CD4-positive, alpha-beta T cell treated with Interleukin-6 at 100 ng/mL for 8 hours (primary cell): ENCODE data around the gene SPTLC2.

Experiments used
- DNase-seq: peaks from one replicate; pipeline ENCODE4 v3.0.0-alpha.2; 2020; ENCODE audit warnings: mixed read lengths, low spot score

The SPTLC2 gene

DNA sequence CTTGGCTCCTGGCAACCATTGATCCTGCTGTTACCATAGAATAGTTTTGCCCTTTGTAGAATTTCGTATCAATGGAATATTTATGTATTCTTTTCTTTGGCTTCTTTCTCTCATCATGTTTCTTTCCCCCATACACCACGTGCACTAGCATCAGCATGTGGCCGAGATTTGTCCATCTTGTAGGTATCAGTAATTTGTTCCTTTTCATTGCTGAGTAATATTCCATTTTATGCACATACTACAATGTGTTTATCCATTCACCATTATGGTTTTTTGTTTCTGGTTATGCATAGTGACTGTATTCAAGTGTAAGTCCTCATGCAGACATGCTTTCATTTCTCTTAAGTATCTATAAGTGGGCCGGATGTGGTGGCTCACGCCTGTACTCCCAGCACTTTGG is 113.3 kb downstream of the SPTLC2 start:
- DNase-seq: no peak

DNA sequence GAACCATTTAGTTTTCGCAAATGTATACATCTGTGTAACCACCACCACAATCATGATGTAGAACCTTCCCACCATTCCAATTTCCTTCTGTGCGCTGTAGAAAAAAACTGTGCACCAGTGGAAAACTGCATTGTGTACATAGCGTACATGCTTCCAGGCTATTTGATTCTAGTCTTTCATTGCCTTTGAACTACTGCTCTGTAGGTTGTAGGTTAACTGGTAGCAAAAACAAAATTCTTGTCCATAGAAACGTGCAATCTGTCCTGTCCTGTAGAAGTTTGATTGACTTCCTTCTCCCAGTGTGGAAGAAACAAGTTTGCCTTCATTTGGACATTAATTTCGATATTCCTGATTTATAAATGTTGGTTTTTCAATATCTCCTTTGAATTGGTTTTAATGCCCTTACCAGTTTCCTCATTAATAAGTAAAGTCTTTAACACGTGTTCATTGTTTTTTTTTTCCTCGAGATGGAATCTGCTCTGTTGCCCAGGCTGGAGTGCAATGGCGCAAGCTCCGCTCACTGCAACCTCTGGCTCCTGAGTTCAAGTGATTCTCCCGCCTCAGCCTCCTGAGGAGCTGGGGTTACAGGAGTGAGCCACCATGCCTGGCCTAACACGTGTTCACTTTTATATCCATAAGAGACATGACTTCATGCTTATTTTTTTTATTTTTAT is 114.2 kb downstream of the SPTLC2 start:
- DNase-seq: no peak

DNA sequence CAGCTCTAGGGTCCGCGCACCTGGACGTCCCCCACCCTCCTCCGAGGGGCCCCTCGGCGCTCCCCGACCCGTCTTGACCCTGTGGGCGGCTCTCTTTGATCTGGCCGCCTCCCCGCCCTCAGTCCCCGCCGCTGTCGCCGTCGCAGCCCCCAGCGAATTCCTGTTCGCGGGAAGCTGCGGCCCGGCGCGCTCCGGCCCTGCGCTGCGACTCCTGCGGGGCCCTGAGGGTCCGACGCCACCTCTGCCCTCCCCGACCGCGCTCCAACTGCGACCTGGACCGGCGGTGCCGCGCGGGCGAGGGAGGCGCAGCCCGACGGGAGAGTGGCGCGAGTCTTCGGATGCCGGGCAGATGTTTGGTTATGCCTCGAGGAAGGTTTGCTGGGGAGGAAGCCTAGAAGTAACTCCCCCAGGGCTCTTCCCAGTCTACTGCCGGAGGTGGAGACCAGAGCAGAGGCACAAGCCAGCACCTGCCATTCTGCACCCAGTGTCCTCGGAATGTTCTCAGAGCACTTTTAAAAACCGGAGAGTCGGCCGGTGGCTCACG is 117.4 kb downstream of the SPTLC2 start:
- no peak for DNase-seq

GRCh38 chr14:77498120-77498979 is 118.1 kb downstream of the SPTLC2 start, which contains the start of gene ISM2:
TSS of gene ISM2 (minus strand) at chr14:77498816. CDS start at chr14:77498793, 23 bp downstream.
- DNase-seq: no peak

GRCh38 chr14:77495334-77495733 is 121.1 kb downstream of the SPTLC2 start:
- DNase-seq: no peak

- DNase-seq: no peak
Observed at GRCh38 chr14:77491056-77491455, 125.4 kb downstream of the SPTLC2 start.

DNA sequence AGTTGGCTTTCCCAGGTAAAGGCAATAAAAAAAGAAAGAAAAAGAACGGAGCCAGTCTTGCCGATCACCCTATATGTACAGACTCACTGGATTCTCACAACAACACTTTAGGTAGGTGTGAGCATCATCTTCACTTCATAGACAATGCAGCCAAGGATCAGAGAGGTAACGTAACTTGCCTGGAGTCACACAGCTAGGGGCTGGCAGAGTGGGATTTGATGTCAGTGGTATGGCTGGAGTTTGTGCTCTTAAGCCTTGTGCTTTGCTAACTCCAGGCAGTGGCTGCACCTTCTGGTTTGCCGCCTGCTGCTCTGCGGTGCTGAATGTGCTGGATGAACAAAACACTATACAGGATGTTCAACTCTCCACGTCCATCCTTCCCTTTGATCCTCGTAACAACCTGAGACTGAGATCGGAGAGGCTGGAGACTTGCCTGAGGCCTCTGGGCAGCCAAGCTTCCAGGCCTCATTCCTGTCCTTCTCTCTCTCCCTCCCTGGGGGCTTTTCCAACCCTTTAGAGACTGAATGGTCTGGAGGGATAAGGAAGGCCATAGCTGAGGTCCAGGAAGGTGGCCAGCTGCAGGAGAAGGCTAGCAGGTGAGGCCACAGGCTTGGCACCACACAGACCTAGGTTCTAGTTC is 126.0 kb downstream of the SPTLC2 start:
- DNase-seq: no peak

DNA sequence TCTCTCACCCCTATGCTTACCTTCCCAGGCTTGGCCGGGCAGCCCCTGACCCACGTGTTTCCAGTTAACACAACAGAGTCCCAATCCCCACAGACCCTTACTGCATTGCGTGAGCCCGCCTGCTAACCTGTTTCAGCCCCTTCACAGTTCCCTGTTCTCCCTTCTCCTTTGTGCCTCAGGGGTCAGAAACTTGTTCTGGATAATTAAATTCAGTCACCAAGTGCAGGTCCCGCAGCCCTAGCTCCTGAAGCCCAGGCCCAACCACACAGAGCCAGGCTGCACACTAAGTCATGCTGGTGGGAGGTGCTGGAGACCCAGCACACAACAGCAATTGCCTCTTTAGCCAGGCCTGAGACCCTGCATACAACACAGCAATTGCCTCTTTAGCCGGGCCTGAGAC is 127.4 kb downstream of the SPTLC2 start:
- DNase-seq: no peak

DNA sequence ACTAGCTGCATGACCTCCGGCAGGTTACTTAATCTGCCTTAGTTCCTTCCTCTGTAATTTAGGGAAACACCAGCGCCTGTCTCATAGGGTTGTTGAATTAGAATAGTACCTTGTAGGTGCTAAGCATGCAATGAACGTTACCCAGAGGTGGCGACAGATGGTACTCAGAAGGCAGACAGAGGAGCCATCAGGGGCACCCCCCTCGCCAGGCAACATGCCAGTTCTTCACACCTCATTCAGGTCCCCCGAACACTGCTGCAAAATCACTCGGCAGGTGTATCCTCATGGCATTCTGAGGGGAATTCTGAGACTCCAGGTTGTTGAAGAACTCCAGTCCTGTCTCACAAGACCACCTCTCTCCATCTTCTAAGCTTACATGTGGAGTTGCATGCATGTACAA is 127.9 kb downstream of the SPTLC2 start:
- DNase-seq: no peak

- no peak for DNase-seq
Observed at GRCh38 chr14:77485901-77486678, 130.3 kb downstream of the SPTLC2 start.

DNA sequence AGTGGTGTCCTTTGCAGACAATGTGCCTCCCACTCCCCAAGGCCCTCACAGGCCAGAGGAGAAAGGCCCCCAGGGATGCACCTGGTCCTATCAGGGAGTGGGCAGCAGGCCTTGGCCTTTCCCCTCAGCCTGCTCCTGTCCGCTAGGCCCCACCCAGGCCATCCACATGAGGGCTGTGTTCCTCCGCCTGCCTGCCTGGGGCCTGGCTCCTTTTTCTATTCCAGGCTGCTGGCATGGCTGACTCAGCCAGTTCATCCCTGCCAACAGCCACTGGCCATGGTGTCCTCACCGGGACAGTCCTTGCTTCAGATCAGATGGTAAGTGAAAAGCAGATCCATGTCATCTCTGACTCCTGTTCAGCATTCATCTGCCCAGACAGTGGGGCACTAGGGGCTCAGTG is 131.2 kb downstream of the SPTLC2 start:
- DNase-seq: no peak

DNA sequence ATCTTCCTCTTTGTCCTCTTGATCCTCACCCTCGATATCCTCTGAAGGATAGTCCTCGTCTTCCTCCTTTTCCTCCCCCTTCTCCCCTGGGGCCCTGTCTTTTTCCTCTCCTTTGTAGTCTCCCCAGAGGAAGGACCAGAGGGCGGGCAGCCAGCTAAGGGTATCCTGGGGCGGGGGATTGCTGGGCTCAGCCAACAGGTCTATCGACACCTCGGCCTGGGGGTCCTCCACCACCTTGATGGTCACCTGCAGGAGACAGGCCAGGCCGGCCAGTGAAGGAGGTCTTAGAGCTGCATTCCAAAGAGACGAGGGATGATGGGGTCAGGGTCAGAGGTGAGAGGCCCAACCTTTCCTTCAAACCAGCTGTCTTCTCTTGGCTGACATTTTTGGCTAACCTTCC is 134.0 kb downstream of the SPTLC2 start:
- no peak for DNase-seq

GRCh38 chr14:77478796-77479195 is 137.6 kb downstream of the SPTLC2 start:
- no peak for DNase-seq

DNA sequence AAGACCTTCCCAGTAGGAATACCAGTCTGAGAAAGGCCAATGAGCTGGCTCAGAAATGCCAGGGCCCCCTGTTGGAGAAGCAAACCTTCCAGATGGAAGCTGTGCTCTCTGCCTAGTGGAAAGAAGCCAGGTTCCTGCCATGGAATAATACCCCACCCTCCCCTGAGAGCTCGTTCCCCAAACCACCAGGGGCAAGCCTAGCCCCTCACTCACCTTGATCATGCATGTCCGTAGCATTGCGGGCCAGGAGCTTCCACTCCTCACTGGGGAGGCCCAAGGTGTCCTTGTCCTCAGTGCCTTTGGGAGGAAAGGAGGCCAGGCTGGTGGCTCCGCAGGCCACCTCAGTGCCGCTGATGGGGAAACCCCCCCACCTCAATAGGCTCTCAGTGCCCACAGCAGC is 138.4 kb downstream of the SPTLC2 start:
- DNase-seq: no peak

DNA sequence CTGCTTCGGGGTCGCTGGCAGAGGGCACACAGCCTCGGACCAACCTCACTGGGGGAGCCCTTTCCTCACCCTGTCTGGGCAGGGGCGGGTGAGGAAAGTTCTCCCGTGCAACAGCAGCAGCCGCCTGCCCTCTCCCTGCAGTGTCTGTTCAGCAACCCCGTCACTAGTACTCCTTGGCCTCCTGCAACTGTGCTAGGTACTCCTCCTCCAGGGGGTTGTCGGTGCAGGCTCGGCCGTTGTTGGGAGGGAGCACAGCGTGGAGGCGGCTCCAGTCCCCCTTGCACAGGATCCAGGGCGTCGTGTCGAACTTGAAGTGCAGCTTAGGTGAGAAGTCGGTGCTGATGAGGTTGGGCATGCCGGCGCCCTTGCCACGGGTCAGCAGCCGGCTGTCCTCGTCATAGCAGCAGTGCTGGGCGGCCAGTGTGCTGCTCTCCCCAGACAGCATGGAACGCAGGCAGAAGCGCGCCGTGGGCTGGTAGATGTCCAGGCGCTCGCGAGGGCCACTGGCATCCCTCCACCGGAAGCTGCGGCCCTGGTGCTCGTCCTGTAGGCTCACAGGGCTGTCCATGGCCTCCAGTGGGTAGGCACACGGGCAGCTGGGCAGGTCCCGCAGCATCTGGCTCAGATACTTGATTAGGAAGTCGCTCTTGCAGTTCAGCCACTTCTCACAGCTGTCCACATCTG is 140.9 kb downstream of the SPTLC2 start:
- DNase-seq: no peak

- DNase-seq: no peak
Observed at GRCh38 chr14:77474479-77475177, 141.8 kb downstream of the SPTLC2 start.

DNA sequence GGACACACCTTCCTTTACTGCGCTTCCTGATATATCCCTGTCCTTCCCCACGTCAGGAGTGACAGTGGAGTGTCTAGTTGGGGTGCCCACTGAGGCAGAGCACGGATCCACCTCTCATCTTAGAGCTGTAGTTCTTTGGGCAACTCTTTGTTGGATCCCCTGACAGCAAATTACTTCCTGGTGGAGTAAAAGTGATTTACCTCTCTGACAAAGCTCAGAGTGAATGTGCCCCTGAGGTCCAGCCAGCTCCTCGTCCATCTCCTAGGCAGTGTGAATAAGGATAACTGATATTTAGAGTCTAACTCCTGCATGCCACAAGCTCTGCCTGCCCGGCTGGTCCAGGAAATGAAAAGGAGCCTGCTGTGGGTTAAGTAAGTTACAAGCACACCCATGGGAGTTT is 142.5 kb downstream of the SPTLC2 start:
- no peak for DNase-seq

GRCh38 chr14:77470224-77470870 is 146.1 kb downstream of the SPTLC2 start:
- no peak for DNase-seq

GRCh38 chr14:77469539-77469938 is 146.9 kb downstream of the SPTLC2 start:
- no peak for DNase-seq

GRCh38 chr14:77469067-77469505 is 147.4 kb downstream of the SPTLC2 start:
- no peak for DNase-seq
